ENCODE data around the gene TCTN3. TPM values are rescaled to one million over a fixed set of nuclear protein-coding genes. Genes with fewer than 3 reads are reported as not detected.

Gene TCTN3
- total and polyA plus RNA-seq, 10 of the 15 experiments (the other 5 are each of a cell fraction or from before 2014, with no cell fraction given), result 20.0 to 48.7 (median 29.1) TPM

- in situ Hi-C loops (cut with MboI), result no loop called here
- CTCF ChIA-PET, result interaction anchor here (1.0 to 2.1 kb wide), 3 partner anchors 23 to 459 kb away, joined by 3 to 11 read pairs (median 4); partner anchors contain the start of gene TCTN3
- POLR2A ChIA-PET, result interaction anchor here (0.6 to 1.8 kb wide), 4 partner anchors 11 to 38 kb away, joined by 3 to 5 read pairs (median 3); no protein-coding TSS in a partner anchor
- BruUV-seq (replicated peaks), result no TSS peak
- no peaks in the 10 kb centered on the region for H3K4me1 ChIP-seq (ENCODE audit: control insufficient read depth, insufficient read depth, low read length)
- ATAC-seq, result no peak
- no peak overlapping the region for H3K4me3 ChIP-seq
- SMC1A ChIA-PET (ENCODE audit: uncharacterized antibody, unreplicated experiment), result interaction anchor here (0.9 to 1.6 kb wide), 3 partner anchors 12 to 67 kb away, joined by 3 to 4 read pairs (median 3); no protein-coding TSS in a partner anchor
- no peaks in the 10 kb centered on the region for H3K9me3 ChIP-seq (replicated peaks; ENCODE audit: control insufficient read depth, insufficient read depth, low read length)
- TF ChIP-seq ZZZ3 (IDR thresholded peaks at IDR 0.05; ENCODE audit: control insufficient read depth, insufficient read length, low read depth), result no peak
- TF ChIP-seq CEBPB (IDR thresholded peaks at IDR 0.05; ENCODE audit: borderline replicate concordance in 1 of 2, low read depth in 2 of 2, low read length in 2 of 2), result no peak
- no peak for TF ChIP-seq MYB (IDR thresholded peaks at IDR 0.05; ENCODE audit: borderline replicate concordance, low read depth, low read length)
- no peak for TF ChIP-seq MTA3 (IDR thresholded peaks at IDR 0.05; ENCODE audit: borderline replicate concordance, low read length)
- TF ChIP-seq E4F1 (IDR thresholded peaks at IDR 0.05; ENCODE audit: borderline replicate concordance, partially characterized antibody), result no peak
- TF ChIP-seq IKZF1 (conservative IDR thresholded peaks at IDR 0.05), result no peak
- no peak for TF ChIP-seq FOXM1 (IDR thresholded peaks at IDR 0.05; ENCODE audit: low read depth, low read length)
- no peak for TF ChIP-seq NFYA (IDR thresholded peaks at IDR 0.05; ENCODE audit: borderline replicate concordance, low read depth, low read length)
- no peak for TF ChIP-seq IRF5 (IDR thresholded peaks at IDR 0.05; ENCODE audit: borderline replicate concordance)
- no peak overlapping the region for H2AFZ ChIP-seq (ENCODE audit: control insufficient read depth, low read depth, low read length)
- H3K36me3 ChIP-seq (ENCODE audit: control insufficient read depth in 2 of 2, insufficient read depth in 2 of 2, low read length in 1 of 2), result no peaks in the 10 kb centered on the region
- H3K27ac ChIP-seq (ENCODE audit: control insufficient read depth, insufficient read depth), result no peak overlapping the region
- WGBS (ENCODE audit: insufficient coverage, insufficient replicate concordance, low lambda C conversion rate, missing lambda C conversion rate), result 67% methylated on average over 2 of the region's 2 CpGs
- FAIRE-seq, result no peak
- H3K9ac ChIP-seq (ENCODE audit: control insufficient read depth, insufficient read depth, low read length), result no peak overlapping the region
- RAD21 ChIA-PET (ENCODE audit: unreplicated experiment), result interaction anchor here (0.7 to 2.1 kb wide), 2 partner anchors 23 to 125 kb away, joined by 3 to 9 read pairs; partner anchors contain the start of gene TCTN3
- intact Hi-C loops (cut with micrococcal nuclease; ENCODE audit: unreplicated experiment), result no loop called here
- no peaks in the 10 kb centered on the region for H3K27me3 ChIP-seq (replicated peaks in 1 of 2; ENCODE audit: control insufficient read depth in 2 of 2, insufficient read depth in 2 of 2, low read length in 1 of 2)
- no peaks in the 10 kb centered on the region for H3K79me2 ChIP-seq (ENCODE audit: control insufficient read depth, insufficient read depth, low read length)
- H3K4me2 ChIP-seq (ENCODE audit: control insufficient read depth, insufficient read depth), result no peak overlapping the region
- no peak for DNase-seq (ENCODE audit: low read depth, low spot score)
- H4K20me1 ChIP-seq (ENCODE audit: control insufficient read depth, insufficient read depth), result no peaks in the 10 kb centered on the region
Measured at GRCh38 chr10:95716866-95717265, 23.1 kb upstream of the TCTN3 start.

Measured in GM12878 (cell line).